GM12878 (cell line): ENCODE results near the gene UVRAG. TPM values are rescaled to one million over a fixed set of nuclear protein-coding genes. Genes with fewer than 3 reads are reported as not detected.

Experiments used
- ATAC-seq: fragments of 200-7000 bp; cut with Tn5 transposase; 3 replicates; pipeline ENCODE4 v1.9.1; 2020; ENCODE audit warnings: mild to moderate bottlenecking, moderate library complexity
- BruUV-seq: library from RNA; stranded (reverse); fragments of 400-500 nt; replicated peaks from 2 replicates; lab custom pipeline; 2021; lab: Mats Ljungman, UMichigan
- CTCF ChIA-PET: fragments of 300-600 bp; sonication (Branson Sonifier 250); formaldehyde crosslinking; extraction: SDS; loops from one replicate; lab custom pipeline; 2021; ENCODE audit warnings: inconsistent platforms; lab: Yijun Ruan, JAX
- POLR2A ChIA-PET: fragments of 350-600 bp; formaldehyde crosslinking; extraction: SDS; loops from one replicate; lab custom pipeline; 2021; ENCODE audit warnings: inconsistent platforms; lab: Charles Lee
- RAD21 ChIA-PET: fragments of 300-600 bp; sonication (Branson Sonifier 250); formaldehyde crosslinking; loops from one replicate; lab custom pipeline; 2023; ENCODE audit warnings: antibody characterized with exemption; ENCODE audit not compliant: unreplicated experiment; lab: Charles Lee
- SMC1A ChIA-PET: fragments of 300-600 bp; sonication (Branson Sonifier 250); formaldehyde crosslinking; loops from one replicate; lab custom pipeline; 2023; ENCODE audit not compliant: unreplicated experiment, uncharacterized antibody; lab: Charles Lee
- DNase-seq: peaks from one replicate; pipeline ENCODE4 v3.0.0-alpha.2; 2011; ENCODE audit warnings: low read depth, low spot score
- FAIRE-seq: peaks from 3 replicates; lab custom pipeline; 2011; peaks lifted over from hg19 to GRCh38; lab: Jason Lieb, UNC
- H2AFZ ChIP-seq: 2 replicates; pipeline ENCODE4 v1.6.0; 2011; ENCODE audit warnings: low read depth, low read length, control low read depth; ENCODE audit not compliant: control insufficient read depth
- H3K27ac ChIP-seq: 2 replicates; pipeline ENCODE4 v1.5.1; 2011; ENCODE audit warnings: control low read depth; ENCODE audit not compliant: control insufficient read depth, insufficient read depth
- H3K27me3 ChIP-seq, 2 experiments: replicated peaks in 1 of 2; 2 replicates each; pipeline versions ENCODE4 v1.6.0 to v1.6.1; 2011; ENCODE audit warnings: low read length in 1 of 2; ENCODE audit not compliant: control insufficient read depth in 2 of 2, insufficient read depth in 2 of 2
- H3K36me3 ChIP-seq, 2 experiments: 2 replicates each; pipeline ENCODE4 v1.5.1; 2011; ENCODE audit warnings: low read length in 1 of 2; ENCODE audit not compliant: control insufficient read depth in 2 of 2, insufficient read depth in 2 of 2
- H3K4me1 ChIP-seq: 2 replicates; pipeline ENCODE4 v1.6.1; 2011; ENCODE audit warnings: mild to moderate bottlenecking, low read length, moderate library complexity, mixed read lengths; ENCODE audit not compliant: control insufficient read depth, insufficient read depth
- H3K4me2 ChIP-seq: 2 replicates; pipeline ENCODE4 v1.6.0; 2011; ENCODE audit warnings: control low read depth; ENCODE audit not compliant: control insufficient read depth, insufficient read depth
- H3K4me3 ChIP-seq: fragments of 200-600 bp; sonication (generic); 2 replicates; pipeline ENCODE4 v1.5.1; 2016
- H3K79me2 ChIP-seq: 2 replicates; pipeline ENCODE4 v1.6.0; 2011; ENCODE audit warnings: low read length; ENCODE audit not compliant: control insufficient read depth, insufficient read depth
- H3K9ac ChIP-seq: 2 replicates; pipeline ENCODE4 v1.8.0; 2011; ENCODE audit warnings: low read length, control low read depth, mixed read lengths; ENCODE audit not compliant: control insufficient read depth, insufficient read depth
- H3K9me3 ChIP-seq: replicated peaks from 3 replicates; pipeline ENCODE4 v1.5.1; 2011; ENCODE audit warnings: mild to moderate bottlenecking, low read length; ENCODE audit not compliant: control insufficient read depth, insufficient read depth
- H4K20me1 ChIP-seq: 2 replicates; pipeline ENCODE4 v1.6.0; 2011; ENCODE audit not compliant: control insufficient read depth, insufficient read depth
- ASH2L ChIP-seq: fragments of 300-600, 200-600 bp; sonication (generic); IDR thresholded peaks from 2 replicates; pipeline ENCODE4 v1.6.1; 2017; ENCODE audit warnings: low read depth, mild to moderate bottlenecking, borderline replicate concordance
- CEBPB ChIP-seq, 2 experiments: fragments of 150-350 bp in 1 of 2; IDR thresholded peaks; 2 replicates each; pipeline ENCODE4 v1.6.1; 2012 to 2014; ENCODE audit warnings: low read depth in 2 of 2, low read length in 2 of 2, borderline replicate concordance in 1 of 2, inconsistent platforms in 1 of 2
- DPF2 ChIP-seq: fragments of 450-650 bp; IDR thresholded peaks from 2 replicates; pipeline ENCODE4 v1.6.1; 2017; ENCODE audit warnings: mild to moderate bottlenecking
- GABPA ChIP-seq: IDR thresholded peaks from 2 replicates; pipeline ENCODE4 v1.6.1; 2014; ENCODE audit warnings: antibody characterized with exemption, low read depth, mild to moderate bottlenecking, inconsistent platforms
- IKZF1 ChIP-seq: fragments of 450-650 bp; conservative IDR thresholded peaks from 2 replicates; pipeline ENCODE4 v1.6.1; 2017; ENCODE audit warnings: antibody characterized with exemption, mild to moderate bottlenecking
- JUND ChIP-seq: IDR thresholded peaks from 2 replicates; pipeline ENCODE4 v1.6.1; 2012; ENCODE audit warnings: low read depth, mild to moderate bottlenecking, low read length, improper control_type of control experiment, moderate library complexity
- MTA3 ChIP-seq: IDR thresholded peaks from 2 replicates; pipeline ENCODE4 v1.6.1; 2012; ENCODE audit warnings: low read length, inconsistent platforms, borderline replicate concordance
- PML ChIP-seq: IDR thresholded peaks from 2 replicates; pipeline ENCODE4 v1.6.1; 2012; ENCODE audit warnings: low read length, inconsistent platforms
- PRDM15 ChIP-seq: fragments of 450-650 bp; formaldehyde crosslinking; IDR thresholded peaks from 2 replicates; pipeline ENCODE4 v1.4.0; 2020; ENCODE audit warnings: mild to moderate bottlenecking, moderate library complexity
- SMARCA5 ChIP-seq: fragments of 450-650 bp; IDR thresholded peaks from 2 replicates; pipeline ENCODE4 v1.6.1; 2017; ENCODE audit warnings: mild to moderate bottlenecking
- SMC3 ChIP-seq: IDR thresholded peaks from 2 replicates; pipeline ENCODE4 v1.6.1; 2011; ENCODE audit warnings: low read length, improper control_type of control experiment, borderline replicate concordance
- SP1 ChIP-seq: IDR thresholded peaks from one replicate; pipeline ENCODE4 v1.6.1; 2011; ENCODE audit warnings: low read depth, low read length
- STAT1 ChIP-seq: fragments of 450-650 bp; conservative IDR thresholded peaks from 2 replicates; pipeline ENCODE4 v1.6.1; 2014; ENCODE audit warnings: antibody characterized with exemption, mild to moderate bottlenecking
- TCF7 ChIP-seq: IDR thresholded peaks from 2 replicates; pipeline ENCODE4 v1.6.1; 2014; ENCODE audit warnings: antibody characterized with exemption, borderline replicate concordance
- ZNF217 ChIP-seq: fragments of 450-650 bp; IDR thresholded peaks from 2 replicates; pipeline ENCODE4 v1.6.1; 2017; ENCODE audit warnings: antibody characterized with exemption, mild to moderate bottlenecking
- WGBS: methylation state at CpG from one replicate; pipeline ENCODE4 v1.1.6; 2016; ENCODE audit warnings: low lambda C conversion rate; ENCODE audit not compliant: insufficient replicate concordance, insufficient coverage; ENCODE audit errors: missing lambda C conversion rate; 5-methylcytosine and 5-hydroxymethylcytosine counted together
- in situ Hi-C: fragments of 300-500 bp; cut with MboI; formaldehyde crosslinking; loops from 9 replicates; pipeline ENCODE4 v1.14.3; 2018; ENCODE audit warnings: mixed read lengths
- intact Hi-C: fragments of 100-400 bp; cut with micrococcal nuclease; formaldehyde crosslinking; loops from one replicate; pipeline ENCODE4 v1.14.2; 2022; ENCODE audit not compliant: unreplicated experiment
- polyA plus RNA-seq, 11 experiments: library from polyadenylated mRNA; depleted of rRNA in 4 of 11; unstranded in 6 of 11; stranded (reverse) in 5 of 11; fragments of >200 nt; fragmentation: Nextera tagmentation in 4 of 11; fragmentation: Illumina TruSeq in 1 of 11; extraction: Ambion mirVana in 4 of 11; extraction: Trizol in 1 of 11; gene quantifications; 1 replicate in 1 of 11; 2 replicates in 10 of 11; pipeline versions ENCODE4 v1.2.1 to v1.2.3, GENCODE V29; 2011 to 2016; ENCODE audit warnings: inconsistent platforms in 2 of 11, missing spikeins in 2 of 11, low read depth in 1 of 11
- total RNA-seq, 4 experiments: library from RNA; depleted of rRNA in 3 of 4; stranded (reverse); fragments of >200 nt in 3 of 4; fragmentation: Illumina TruSeq in 1 of 4; extraction: Trizol in 1 of 4; gene quantifications; 2 replicates each; pipeline versions ENCODE4 v1.2.1 to v1.2.3, GENCODE V29; 2013 to 2021

UVRAG gene
- total and polyA plus RNA-seq, 10 of the 15 experiments (the other 5 are each of a cell fraction or from before 2014, with no cell fraction given): 7.0 to 43.4 (median 37.0) TPM

GRCh38 chr11:76179147-76179546 lies 364.1 kb downstream of the UVRAG start:
- Histone ChIP-seq H3K27me3 (no peaks in the 10 kb centered on the region), H4K20me1 (0 out of 2 replicates have a peak, but pooled peaks cover 2% of the 10 kb centered on the region), H3K9me3 (no peaks in the 10 kb centered on the region), H2AFZ (no peak overlapping the region), H3K27ac (no peak overlapping the region), H3K36me3 (no peaks in the 10 kb centered on the region), H3K4me3 (no peak overlapping the region), H3K79me2 (no peaks in the 10 kb centered on the region), H3K4me1 (peaks cover 3% of the 10 kb centered on the region; the same call in 1 of the 2 replicates), H3K9ac (no peak overlapping the region), H3K4me2 (no peak overlapping the region)
- no peak for TF ChIP-seq SMARCA5
- TF ChIP-seq PML: no peak
- TF ChIP-seq TCF7: no peak
- TF ChIP-seq STAT1: no peak
- TF ChIP-seq CEBPB (IDR thresholded peaks at IDR 0.05; ENCODE audit: borderline replicate concordance in 1 of 2, low read depth in 2 of 2, low read length in 2 of 2): no peak
- TF ChIP-seq PRDM15 (CRISPR knock-in tag): no peak
- TF ChIP-seq IKZF1: no peak
- TF ChIP-seq ASH2L: no peak
- TF ChIP-seq JUND: no peak
- no peak for TF ChIP-seq SMC3
- no peak for TF ChIP-seq DPF2
- TF ChIP-seq SP1: no peak
- no peak for TF ChIP-seq GABPA
- no peak for TF ChIP-seq MTA3
- no peak for TF ChIP-seq ZNF217
- FAIRE-seq: no peak
- no TSS peak for BruUV-seq
- in situ Hi-C loops: no loop called here
- CTCF ChIA-PET: interaction anchor here (0.5 to 1.0 kb wide), 2 partner anchors 29 to 377 kb away, joined by 3 read pairs; no protein-coding TSS in a partner anchor
- intact Hi-C loops: no loop called here
- RAD21 ChIA-PET: no interaction called here
- 30% methylated on average over 13 of the region's 13 CpGs for WGBS
- ATAC-seq: no peak
- no peak for DNase-seq
- SMC1A ChIA-PET: no interaction called here
- POLR2A ChIA-PET: no interaction called here
